Measurements from ENCODE around the gene RHBDL1.

The RHBDL1 gene

DNA sequence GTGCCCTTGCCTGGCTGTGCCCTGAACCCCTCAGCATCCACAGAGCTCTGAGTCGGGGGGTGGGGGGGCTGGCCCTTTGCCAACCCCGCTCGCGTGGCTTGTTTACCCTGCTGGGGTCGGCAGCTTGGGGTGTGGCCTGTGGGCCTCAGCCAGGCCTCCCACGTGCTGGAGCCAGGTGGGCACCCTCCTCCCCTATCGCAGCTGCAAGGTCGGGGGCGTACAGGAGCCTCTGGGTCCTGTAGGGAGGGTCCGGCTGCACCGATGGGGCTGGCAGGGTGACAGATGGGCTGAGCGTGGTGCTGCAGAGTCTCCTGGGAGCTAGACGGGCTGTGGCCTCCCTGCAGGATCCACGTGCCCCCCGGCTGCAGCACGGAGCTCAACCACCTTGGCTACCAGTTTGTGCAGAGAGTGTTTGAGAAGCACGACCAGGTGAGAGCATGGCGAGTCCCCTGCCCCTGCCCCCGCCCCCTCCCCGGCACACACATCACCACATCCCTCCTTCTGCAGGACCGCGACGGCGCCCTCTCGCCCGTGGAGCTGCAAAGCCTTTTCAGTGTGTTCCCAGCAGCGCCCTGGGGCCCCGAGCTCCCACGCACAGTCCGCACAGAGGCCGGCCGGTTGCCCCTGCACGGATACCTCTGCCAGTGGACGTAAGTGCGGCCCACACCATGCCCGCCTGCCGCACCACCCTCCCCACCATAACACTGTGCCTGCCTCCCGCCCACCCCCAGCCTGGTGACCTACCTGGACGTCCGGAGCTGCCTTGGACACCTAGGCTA lies 3.9 kb upstream of the RHBDL1 start:
- peaks cover 20% of the 10 kb centered on the region for H3K27me3 Mint-ChIP-seq
- H3K4me3 Mint-ChIP-seq, result no peak overlapping the region
- no peaks in the 10 kb centered on the region for H3K9me3 Mint-ChIP-seq
- DNase-seq, result no peak
- peaks cover 14% of the 10 kb centered on the region for H3K4me1 Mint-ChIP-seq
- CTCF ChIA-PET, result no interaction called here
- peaks cover 7% of the 10 kb centered on the region for H3K36me3 Mint-ChIP-seq
- no peak overlapping the region for H3K27ac Mint-ChIP-seq

DNA sequence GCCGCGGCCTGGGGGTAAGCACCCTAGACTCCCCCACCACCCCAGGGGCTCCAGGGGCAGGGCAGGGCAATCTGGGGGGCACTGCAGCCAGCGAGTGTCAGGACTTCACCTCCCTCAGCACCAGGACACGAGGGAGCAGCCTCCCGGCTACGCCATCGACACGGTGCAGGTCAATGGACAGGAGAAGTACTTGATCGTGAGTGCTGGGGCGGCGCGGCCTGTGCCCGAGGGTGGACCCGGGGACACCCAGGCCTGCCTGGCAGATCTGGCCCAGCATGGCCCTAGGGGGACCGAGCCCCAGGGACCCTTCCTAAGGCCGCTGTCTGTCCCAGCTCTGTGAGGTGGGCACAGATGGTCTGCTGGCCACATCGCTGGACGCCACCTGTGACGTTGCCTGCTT lies 3.1 kb upstream of the RHBDL1 start:
- CTCF ChIA-PET, result no interaction called here

DNA sequence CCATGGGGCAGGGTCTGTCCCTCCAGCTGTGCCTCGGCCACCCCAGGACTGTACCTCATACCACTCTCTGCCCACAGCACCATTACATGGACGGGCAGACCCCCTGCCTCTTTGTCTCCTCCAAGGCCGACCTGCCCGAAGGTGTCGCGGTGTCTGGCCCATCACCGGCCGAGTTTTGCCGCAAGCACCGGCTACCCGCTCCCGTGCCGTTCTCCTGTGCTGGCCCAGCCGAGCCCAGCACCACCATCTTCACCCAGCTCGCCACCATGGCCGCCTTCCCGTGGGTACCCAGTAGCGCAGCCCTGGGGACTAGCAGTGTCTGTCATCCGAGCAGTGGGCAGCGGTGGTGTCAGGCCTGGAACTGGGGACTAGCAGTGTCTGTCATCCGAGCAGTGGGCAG lies 2.6 kb upstream of the RHBDL1 start:
- Mint-ChIP-seq H3K9me3 (no peaks in the 10 kb centered on the region), H3K36me3 (peaks cover 7% of the 10 kb centered on the region), H3K27ac (no peak overlapping the region), H3K27me3 (peaks cover 29% of the 10 kb centered on the region), H3K4me3 (no peak overlapping the region), H3K4me1 (peaks cover 16% of the 10 kb centered on the region)
- CTCF ChIA-PET, result no interaction called here
- no peak for DNase-seq

More for the DNA sequence above, 3.1 kb upstream of the RHBDL1 start:
- Mint-ChIP-seq H3K27me3 (peaks cover 28% of the 10 kb centered on the region), H3K9me3 (no peaks in the 10 kb centered on the region), H3K4me3 (no peak overlapping the region), H3K27ac (no peak overlapping the region), H3K36me3 (peaks cover 7% of the 10 kb centered on the region), H3K4me1 (peaks cover 20% of the 10 kb centered on the region)
- no peak for DNase-seq

DNA sequence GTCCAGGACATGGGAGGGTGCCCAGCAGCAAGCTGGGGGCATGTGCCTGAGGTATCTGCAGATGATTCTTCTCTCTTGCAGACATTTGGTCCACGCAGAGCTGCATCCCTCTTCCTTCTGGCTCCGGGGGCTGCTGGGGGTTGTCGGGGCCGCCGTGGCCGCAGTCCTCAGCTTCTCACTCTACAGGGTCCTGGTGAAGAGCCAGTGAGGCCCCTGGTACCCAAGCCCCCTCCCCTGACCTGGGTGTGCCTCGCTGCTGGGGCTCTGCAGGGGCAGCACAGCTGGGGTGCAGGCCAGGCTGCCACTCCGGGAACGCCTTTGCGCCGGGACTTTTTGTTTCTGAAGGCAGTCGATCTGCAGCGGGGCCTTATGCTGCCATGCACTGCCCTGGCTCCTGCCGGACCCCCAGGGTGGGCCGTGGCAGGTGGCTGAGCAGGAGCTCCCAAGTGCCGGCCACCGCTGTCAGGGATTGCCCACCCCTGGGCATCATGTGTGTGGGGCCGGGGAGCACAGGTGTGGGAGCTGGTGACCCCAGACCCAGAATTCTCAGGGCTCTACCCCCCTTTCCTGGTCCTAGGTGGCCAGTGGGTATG lies 2.0 kb upstream of the RHBDL1 start:
- CTCF ChIA-PET, result no interaction called here
- Mint-ChIP-seq H3K9me3 (no peaks in the 10 kb centered on the region), H3K27ac (no peak overlapping the region), H3K4me3 (no peak overlapping the region), H3K36me3 (peaks cover 7% of the 10 kb centered on the region), H3K27me3 (peaks cover 29% of the 10 kb centered on the region), H3K4me1 (peaks cover 16% of the 10 kb centered on the region)
- DNase-seq, result no peak

DNA sequence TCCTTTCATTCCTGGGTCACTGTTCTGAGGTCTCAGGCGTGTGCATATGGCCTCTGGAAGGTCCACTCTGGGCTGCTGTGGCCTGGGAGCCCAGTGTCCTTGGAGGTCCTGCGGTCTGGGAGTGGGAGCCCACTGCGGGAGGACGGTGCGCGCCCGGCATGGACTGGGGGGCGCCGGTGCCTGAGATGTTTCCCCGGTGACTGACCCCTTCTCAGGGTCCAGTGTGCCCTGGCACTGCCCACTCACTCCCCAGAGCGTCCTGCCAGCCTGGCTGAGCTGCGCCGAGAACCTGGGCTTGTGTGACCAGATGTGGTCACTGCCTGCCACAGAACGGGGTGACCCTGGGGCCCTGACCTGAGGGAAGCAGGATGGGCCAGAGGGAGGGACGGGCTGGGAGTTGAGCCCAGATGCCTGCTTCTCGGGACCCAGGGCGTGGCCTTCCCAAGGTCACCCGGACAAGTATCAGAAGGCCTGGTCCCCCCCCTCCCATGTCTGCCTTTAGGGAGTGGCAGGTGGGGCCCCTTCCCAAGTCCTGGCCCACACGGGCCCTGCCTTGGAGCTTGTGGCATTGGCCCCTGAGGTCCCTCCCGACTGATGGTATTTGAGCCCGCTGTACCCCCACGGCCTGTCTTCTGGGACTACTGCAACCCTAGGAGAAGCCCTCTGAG lies 1.1 kb upstream of the RHBDL1 start:
- Mint-ChIP-seq H3K27ac (no peak overlapping the region), H3K4me3 (no peak overlapping the region)
- CTCF ChIA-PET, result no interaction called here

DNA sequence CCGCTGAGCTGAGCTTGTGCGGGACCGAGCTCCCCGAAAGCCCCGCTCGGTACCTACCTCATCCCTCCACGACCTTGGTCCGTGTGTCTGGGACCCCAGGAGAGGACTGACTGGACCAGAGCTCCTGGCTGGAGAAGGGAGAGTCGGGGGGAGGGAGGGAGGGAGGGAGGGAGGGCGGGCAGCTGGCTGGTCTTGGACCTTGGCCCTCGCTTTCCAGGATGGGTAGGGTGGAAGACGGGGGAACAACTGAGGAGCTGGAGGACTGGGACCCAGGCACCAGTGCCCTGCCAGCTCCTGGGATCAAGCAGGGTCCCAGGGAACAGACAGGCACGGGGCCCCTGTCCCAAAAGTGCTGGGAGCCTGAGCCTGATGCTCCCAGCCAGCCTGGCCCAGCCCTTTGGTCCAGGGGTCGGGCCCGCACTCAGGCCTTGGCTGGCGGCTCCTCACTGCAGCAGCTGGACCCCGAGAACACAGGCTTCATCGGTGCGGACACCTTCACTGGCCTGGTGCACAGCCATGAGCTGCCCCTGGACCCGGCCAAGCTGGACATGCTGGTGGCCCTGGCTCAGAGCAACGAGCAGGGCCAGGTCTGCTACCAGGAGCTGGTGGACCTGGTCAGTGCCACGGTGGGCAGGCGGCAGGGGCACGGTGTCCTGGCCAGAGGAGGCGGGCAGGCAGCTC lies 553 bp downstream of the RHBDL1 start:
- Mint-ChIP-seq H3K27ac (no peak overlapping the region), H3K27me3 (peaks cover 33% of the 10 kb centered on the region), H3K36me3 (peaks cover 8% of the 10 kb centered on the region), H3K4me3 (no peak overlapping the region), H3K9me3 (no peaks in the 10 kb centered on the region), H3K4me1 (peaks cover 16% of the 10 kb centered on the region)
- CTCF ChIA-PET, result no interaction called here
- DNase-seq, result no peak

More for the DNA sequence above, 1.1 kb upstream of the RHBDL1 start:
- peaks cover 33% of the 10 kb centered on the region for H3K27me3 Mint-ChIP-seq
- H3K36me3 Mint-ChIP-seq, result peaks cover 7% of the 10 kb centered on the region
- no peaks in the 10 kb centered on the region for H3K9me3 Mint-ChIP-seq
- H3K4me1 Mint-ChIP-seq, result peaks cover 15% of the 10 kb centered on the region
- DNase-seq, result no peak

DNA sequence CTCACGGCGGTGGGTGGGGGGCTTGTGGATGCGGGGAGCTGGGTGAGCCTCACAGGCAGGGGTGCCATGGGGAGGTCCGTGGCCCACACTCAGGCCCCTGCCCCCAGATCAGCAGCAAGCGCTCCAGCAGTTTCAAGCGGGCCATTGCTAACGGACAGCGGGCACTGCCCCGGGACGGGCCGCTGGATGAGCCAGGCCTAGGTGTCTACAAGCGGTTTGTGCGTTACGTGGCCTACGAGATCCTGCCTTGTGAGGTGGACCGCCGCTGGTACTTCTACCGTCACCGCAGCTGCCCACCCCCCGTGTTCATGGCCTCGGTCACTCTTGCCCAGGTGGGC lies 1.1 kb downstream of the RHBDL1 start:
- Mint-ChIP-seq H3K4me1 (peaks cover 21% of the 10 kb centered on the region), H3K4me3 (no peak overlapping the region), H3K27ac (no peak overlapping the region), H3K27me3 (peaks cover 33% of the 10 kb centered on the region), H3K9me3 (no peaks in the 10 kb centered on the region), H3K36me3 (peaks cover 9% of the 10 kb centered on the region)
- DNase-seq, result no peak
- CTCF ChIA-PET, result no interaction called here

DNA sequence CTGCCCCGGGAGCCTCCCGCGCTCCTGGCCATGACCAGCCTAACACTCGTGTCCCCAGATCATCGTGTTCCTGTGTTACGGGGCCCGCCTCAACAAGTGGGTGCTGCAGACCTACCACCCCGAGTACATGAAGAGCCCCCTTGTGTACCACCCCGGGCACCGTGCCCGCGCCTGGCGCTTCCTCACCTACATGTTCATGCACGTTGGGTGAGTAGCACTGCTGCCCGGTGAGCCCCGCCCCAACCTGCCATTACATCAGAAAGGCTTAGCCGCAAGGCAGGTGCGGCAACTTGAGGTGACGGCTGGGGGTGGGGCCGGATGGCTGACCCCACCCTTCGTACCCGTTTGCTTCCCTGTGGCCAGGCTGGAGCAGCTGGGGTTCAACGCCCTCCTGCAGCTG lies 1.4 kb downstream of the RHBDL1 start:
- DNase-seq, result peak; percentile 61
- Mint-ChIP-seq H3K4me1 (peaks cover 24% of the 10 kb centered on the region), H3K36me3 (peaks cover 13% of the 10 kb centered on the region), H3K27ac (no peak overlapping the region), H3K27me3 (peaks cover 33% of the 10 kb centered on the region), H3K4me3 (no peak overlapping the region), H3K9me3 (no peaks in the 10 kb centered on the region)
- CTCF ChIA-PET, result no interaction called here

DNA sequence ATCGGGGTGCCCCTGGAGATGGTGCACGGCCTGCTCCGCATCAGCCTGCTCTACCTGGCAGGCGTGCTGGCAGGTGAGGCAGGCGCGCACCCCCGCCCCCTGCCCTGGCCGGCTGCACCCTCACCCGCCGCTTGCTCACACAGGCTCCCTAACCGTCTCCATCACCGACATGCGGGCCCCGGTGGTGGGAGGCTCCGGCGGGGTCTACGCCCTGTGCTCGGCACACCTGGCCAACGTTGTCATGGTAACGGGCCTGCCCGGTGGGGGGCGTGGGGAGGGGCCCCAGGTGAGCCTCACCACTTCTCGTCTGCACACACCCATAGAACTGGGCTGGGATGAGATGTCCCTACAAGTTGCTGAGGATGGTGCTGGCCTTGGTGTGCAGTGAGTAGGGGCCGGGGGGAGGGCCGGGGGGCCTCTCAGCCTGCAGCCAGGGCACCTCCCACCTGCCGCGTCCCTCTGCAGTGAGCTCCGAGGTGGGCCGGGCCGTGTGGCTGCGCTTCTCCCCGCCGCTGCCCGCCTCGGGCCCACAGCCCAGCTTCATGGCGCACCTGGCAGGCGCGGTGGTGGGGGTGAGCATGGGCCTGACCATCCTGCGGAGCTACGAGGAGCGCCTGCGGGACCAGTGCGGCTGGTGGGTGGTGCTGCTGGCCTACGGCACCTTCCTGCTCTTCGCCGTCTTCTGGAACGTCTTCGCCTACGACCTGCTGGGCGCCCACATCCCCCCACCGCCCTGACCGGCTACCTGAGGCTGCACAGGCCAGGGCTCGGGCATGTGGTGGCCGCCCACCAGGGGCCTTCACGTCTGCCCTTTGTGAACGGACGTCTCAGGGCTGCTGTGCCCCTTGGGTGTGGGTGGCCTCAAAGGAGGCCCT lies 2.1 kb downstream of the RHBDL1 start:
- Mint-ChIP-seq H3K36me3 (peaks cover 18% of the 10 kb centered on the region), H3K27me3 (peaks cover 33% of the 10 kb centered on the region), H3K4me1 (peaks cover 28% of the 10 kb centered on the region), H3K4me3 (no peak overlapping the region), H3K9me3 (no peaks in the 10 kb centered on the region), H3K27ac (no peak overlapping the region)
- CTCF ChIA-PET, result no interaction called here
- DNase-seq, result no peak

DNA sequence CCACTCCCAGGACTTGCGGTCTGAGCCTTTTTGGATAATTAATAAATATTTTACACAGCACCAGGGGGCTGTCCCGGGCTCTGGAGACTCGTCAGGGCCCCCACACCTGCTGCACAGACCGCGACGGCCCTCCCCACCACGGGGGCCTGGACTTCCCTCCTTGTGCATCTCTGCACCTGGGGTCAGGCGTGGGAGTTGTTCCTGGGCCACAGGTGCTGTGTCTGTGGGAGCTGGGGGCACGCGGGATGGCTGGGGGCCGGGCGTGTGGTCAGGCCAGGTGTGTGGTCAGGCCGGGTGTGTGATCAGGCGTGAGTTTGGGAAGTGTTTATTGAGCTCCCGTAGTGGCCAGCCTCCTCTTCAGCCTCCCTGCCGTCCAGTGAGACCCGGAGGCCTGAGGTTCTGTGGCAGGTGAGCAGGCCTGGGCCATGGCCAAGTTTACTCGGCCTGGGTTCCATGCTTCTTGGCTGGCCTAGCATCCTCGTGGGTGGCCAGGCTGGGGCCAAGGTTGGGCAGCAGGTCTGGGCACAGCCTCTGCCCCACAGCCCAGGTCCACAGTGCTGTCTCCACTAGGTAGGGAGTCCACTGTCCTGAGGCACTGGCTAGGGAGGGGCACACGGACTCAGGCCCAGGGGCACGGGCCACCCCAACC lies 2.9 kb downstream of the RHBDL1 start:
- Mint-ChIP-seq H3K4me3 (no peak overlapping the region), H3K36me3 (peaks cover 15% of the 10 kb centered on the region), H3K27me3 (peaks cover 33% of the 10 kb centered on the region), H3K9me3 (no peaks in the 10 kb centered on the region), H3K27ac (no peak overlapping the region), H3K4me1 (peaks cover 35% of the 10 kb centered on the region)
- CTCF ChIA-PET, result no interaction called here
- no peak for DNase-seq

DNA sequence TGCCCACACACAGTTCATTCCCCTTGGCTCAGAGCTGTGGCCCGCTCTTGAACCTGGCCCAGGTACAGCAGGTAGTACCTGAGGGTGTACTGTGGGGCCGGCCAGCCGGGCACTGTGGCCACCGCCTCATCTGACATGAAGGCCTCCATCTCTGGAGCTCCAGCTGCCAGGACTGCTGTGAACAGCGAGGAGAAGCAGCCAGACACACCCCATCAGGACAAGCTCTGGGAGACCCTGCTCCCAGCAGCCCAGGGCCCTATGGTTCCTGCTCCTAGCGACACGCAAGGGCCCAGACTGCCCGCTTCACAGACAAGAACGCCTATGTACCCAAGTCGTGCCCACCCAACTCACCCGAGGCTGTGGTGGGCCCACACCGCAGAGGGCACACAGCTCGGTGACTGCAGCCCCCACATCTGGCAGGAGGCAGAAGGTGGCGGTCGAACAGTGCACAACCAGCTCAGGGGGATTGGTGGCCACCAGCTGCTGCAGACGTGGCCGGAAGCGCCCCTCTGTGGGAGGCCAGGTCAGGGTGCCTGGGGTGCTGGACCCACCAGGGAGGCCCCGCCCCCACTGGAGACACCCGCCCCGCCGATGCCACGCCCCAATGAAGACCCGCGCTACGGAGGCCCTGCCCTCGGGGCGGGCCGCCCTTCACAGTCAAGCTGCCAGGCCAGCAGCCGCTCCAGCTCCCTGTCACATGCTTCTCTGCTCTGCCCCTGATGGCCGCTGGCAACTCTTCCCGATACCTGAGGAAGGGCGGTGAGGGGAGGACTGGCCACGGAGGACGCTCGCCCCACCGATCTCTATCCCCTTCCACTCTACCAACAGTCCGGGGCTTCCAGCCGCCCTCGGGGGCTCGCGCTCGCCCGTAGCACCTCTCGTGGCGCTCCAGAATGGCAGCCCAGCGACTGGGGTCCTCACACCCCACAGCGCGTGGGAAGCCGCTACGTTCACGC lies 3.7 kb downstream of the RHBDL1 start:
- H3K4me3 Mint-ChIP-seq, result peak overlapping the region; percentile 71
- CTCF ChIA-PET, result no interaction called here
- no peaks in the 10 kb centered on the region for H3K9me3 Mint-ChIP-seq
- peak; percentile 70 for DNase-seq
- peaks cover 15% of the 10 kb centered on the region for H3K36me3 Mint-ChIP-seq
- H3K27me3 Mint-ChIP-seq, result peaks cover 33% of the 10 kb centered on the region
- peaks cover 35% of the 10 kb centered on the region for H3K4me1 Mint-ChIP-seq
- peak overlapping the region; percentile 42 for H3K27ac Mint-ChIP-seq

DNA sequence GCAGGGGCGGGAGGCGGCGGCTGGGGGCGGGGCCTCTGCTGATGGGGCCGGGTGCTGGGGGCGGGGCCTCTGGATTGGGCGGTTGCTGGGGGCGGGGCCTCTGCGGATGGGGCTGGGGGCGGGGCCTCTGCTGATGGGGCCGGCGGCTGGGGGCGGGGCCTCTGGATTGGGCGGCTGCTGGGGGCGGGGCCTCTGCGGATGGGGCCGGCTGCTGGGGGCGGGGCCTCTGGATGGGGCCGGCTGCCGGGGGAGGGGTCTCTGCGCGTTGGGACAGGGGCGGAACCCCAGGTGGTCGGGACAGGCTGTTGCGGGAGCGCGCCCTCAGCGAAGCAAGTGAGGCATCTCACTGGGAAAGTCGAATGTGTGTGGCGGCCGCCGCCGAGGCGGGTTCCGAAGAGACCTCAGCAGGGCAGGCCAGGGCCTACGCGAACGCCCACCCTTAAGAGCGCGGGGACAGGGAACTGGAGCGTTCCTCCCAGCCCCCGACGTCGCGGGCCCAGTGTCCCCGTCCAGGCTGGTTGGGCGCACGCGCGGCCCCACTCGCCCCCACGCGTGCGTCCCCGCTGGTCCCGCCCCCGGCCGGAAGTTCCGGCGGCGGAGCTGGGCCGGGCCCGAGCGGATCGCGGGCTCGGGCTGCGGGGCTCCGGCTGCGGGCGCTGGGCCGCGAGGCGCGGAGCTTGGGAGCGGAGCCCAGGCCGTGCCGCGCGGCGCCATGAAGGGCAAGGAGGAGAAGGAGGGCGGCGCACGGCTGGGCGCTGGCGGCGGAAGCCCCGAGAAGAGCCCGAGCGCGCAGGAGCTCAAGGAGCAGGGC lies 4.5 kb downstream of the RHBDL1 start, which contains the start of gene STUB1:
TSS of gene STUB1 (plus strand) at position 597 of the 811 bp plus-strand sequence. CDS start at position 713, 116 bp downstream.
- no peaks in the 10 kb centered on the region for H3K9me3 Mint-ChIP-seq
- H3K36me3 Mint-ChIP-seq, result peaks cover 15% of the 10 kb centered on the region
- peak within 1 kb of the TSS; percentile 81 for H3K4me3 Mint-ChIP-seq
- CTCF ChIA-PET, result interaction anchor here (0.9 to 1.7 kb wide), 2 partner anchors 12 to 32 kb away, joined by 3 to 6 read pairs; partner anchors contain the start of gene RHOT2
- peak within 1 kb of the TSS; percentile 88 for H3K27ac Mint-ChIP-seq
- H3K4me1 Mint-ChIP-seq, result peaks cover 38% of the 10 kb centered on the region
- H3K27me3 Mint-ChIP-seq, result peaks cover 29% of the 10 kb centered on the region
- DNase-seq, result peak; percentile 95
